Endothelial cell of umbilical vein (primary cell): ENCODE results near the gene SIX1. TPM values are rescaled to one million over a fixed set of nuclear protein-coding genes. Genes with fewer than 3 reads are reported as not detected.

ENCODE experiments used
- BruUV-seq: library from RNA; stranded (reverse); fragments of 400-500 nt; replicated peaks from 2 replicates; lab custom pipeline; 2021; lab: Mats Ljungman, UMichigan
- CTCF ChIA-PET: fragments of 300-600, 350-600 bp; sonication (Branson Sonifier 250); formaldehyde crosslinking; loops from one replicate; lab custom pipeline; 2021; ENCODE audit warnings: antibody characterized with exemption, inconsistent platforms; lab: Charles Lee
- POLR2A ChIA-PET: fragments of 300-600, 350-600 bp; sonication (Branson Sonifier 250); formaldehyde crosslinking; loops from one replicate; lab custom pipeline; 2021; ENCODE audit warnings: antibody characterized with exemption, inconsistent platforms; lab: Charles Lee
- DNase-seq: peaks from one replicate; pipeline ENCODE4 v3.0.0-alpha.2; 2011; ENCODE audit warnings: low read depth, low spot score
- FAIRE-seq: peaks from 2 replicates; lab custom pipeline; 2011; peaks lifted over from hg19 to GRCh38; lab: Jason Lieb, UNC
- H2AFZ ChIP-seq: 2 replicates; pipeline ENCODE4 v1.6.0; 2012; ENCODE audit warnings: low read depth, low read length, control low read depth, inconsistent platforms
- H3K27ac ChIP-seq: 2 replicates; pipeline ENCODE4 v1.5.1; 2011; ENCODE audit warnings: low read depth, mild to moderate bottlenecking, control low read depth, low read length, moderate library complexity; ENCODE audit not compliant: insufficient read depth
- H3K27me3 ChIP-seq, 2 experiments: 2 replicates each; pipeline versions ENCODE4 v1.6.0 to v1.6.1; 2011; ENCODE audit warnings: low read length in 2 of 2, mixed read lengths in 1 of 2; ENCODE audit not compliant: control insufficient read depth in 2 of 2, insufficient read depth in 2 of 2
- H3K36me3 ChIP-seq, 2 experiments: 2 replicates in 1 of 2; 3 replicates in 1 of 2; pipeline ENCODE4 v1.5.1; 2011; ENCODE audit warnings: low read length in 2 of 2, mild to moderate bottlenecking in 1 of 2, moderate library complexity in 1 of 2; ENCODE audit not compliant: control insufficient read depth in 2 of 2, insufficient read depth in 2 of 2; ENCODE audit errors: extremely low read depth in 1 of 2
- H3K4me1 ChIP-seq: 3 replicates; pipeline ENCODE4 v1.5.1; 2011; ENCODE audit warnings: mild to moderate bottlenecking, low read length; ENCODE audit not compliant: control insufficient read depth, insufficient read depth; ENCODE audit errors: extremely low read depth
- H3K4me2 ChIP-seq: 2 replicates; pipeline ENCODE4 v1.6.1; 2011; ENCODE audit warnings: low read length, control low read depth, mixed read lengths; ENCODE audit not compliant: insufficient read depth
- H3K4me3 ChIP-seq, 3 experiments: fragments of 200-600 bp in 1 of 3; sonication (generic), shearing (Covaris generic) in 1 of 3; replicated peaks in 1 of 3; 2 replicates each; pipeline ENCODE4 v1.5.1; 2011 to 2016; ENCODE audit warnings: control low read depth in 3 of 3, low read length in 3 of 3, mild to moderate bottlenecking in 2 of 3, inconsistent platforms in 1 of 3, low read depth in 1 of 3, moderate library complexity in 1 of 3; ENCODE audit not compliant: insufficient read depth in 1 of 3
- H3K79me2 ChIP-seq: 2 replicates; pipeline ENCODE4 v1.6.0; 2012; ENCODE audit warnings: low read length, inconsistent platforms; ENCODE audit not compliant: control insufficient read depth, insufficient read depth
- H3K9ac ChIP-seq: replicated peaks from 2 replicates; pipeline ENCODE3; 2011; ENCODE audit warnings: low read length, control low read depth; ENCODE audit not compliant: insufficient read depth; ENCODE audit errors: extremely low read depth
- H3K9me1 ChIP-seq: replicated peaks from 3 replicates; pipeline ENCODE4 v1.6.0; 2011; ENCODE audit warnings: mild to moderate bottlenecking, low read length; ENCODE audit not compliant: control insufficient read depth, insufficient read depth; ENCODE audit errors: extremely low read depth
- H3K9me3 ChIP-seq: replicated peaks from 2 replicates; pipeline ENCODE4 v1.5.1; 2012; ENCODE audit warnings: low read length, inconsistent platforms; ENCODE audit not compliant: control insufficient read depth, insufficient read depth
- H4K20me1 ChIP-seq: replicated peaks from 2 replicates; pipeline ENCODE3; 2011; ENCODE audit warnings: mild to moderate bottlenecking, low read length; ENCODE audit not compliant: control insufficient read depth, insufficient read depth; ENCODE audit errors: extremely low read depth
- CTCF ChIP-seq, 2 donors: IDR thresholded peaks; 1 replicate in 1 of 2; 2 replicates in 1 of 2; pipeline ENCODE4 v1.5.1; 2011; ENCODE audit warnings: low read length in 2 of 2, mild to moderate bottlenecking in 2 of 2, moderate library complexity in 2 of 2, control low read depth in 1 of 2, inconsistent platforms in 1 of 2, low read depth in 1 of 2; ENCODE audit not compliant: insufficient read depth in 1 of 2; ENCODE audit errors: extremely low read depth in 1 of 2
- EZH2 ChIP-seq: IDR thresholded peaks from 2 replicates; pipeline ENCODE4 v1.6.1; 2012; ENCODE audit warnings: borderline replicate concordance, low read depth, mild to moderate bottlenecking, moderate library complexity, low read length, inconsistent platforms; ENCODE audit not compliant: severe bottlenecking
- FOS ChIP-seq: IDR thresholded peaks from 2 replicates; pipeline ENCODE4 v1.6.1; 2011; ENCODE audit warnings: mild to moderate bottlenecking, low read length, moderate library complexity, borderline replicate concordance; ENCODE audit not compliant: insufficient read depth
- GATA2 ChIP-seq: IDR thresholded peaks from 2 replicates; pipeline ENCODE4 v1.7.0; 2011; ENCODE audit warnings: low read depth, mild to moderate bottlenecking, moderate library complexity, mixed read lengths, low read length; ENCODE audit not compliant: insufficient read length, insufficient read depth
- JUN ChIP-seq: IDR thresholded peaks from 2 replicates; pipeline ENCODE4 v1.6.1; 2011; ENCODE audit warnings: borderline replicate concordance, low read depth; ENCODE audit not compliant: insufficient read length, insufficient read depth
- MYC ChIP-seq: IDR thresholded peaks from one replicate; pipeline ENCODE4 v1.6.1; 2011; ENCODE audit warnings: mild to moderate bottlenecking, low read depth, low read length
- POLR2A ChIP-seq: IDR thresholded peaks from 2 replicates; pipeline ENCODE4 v1.6.1; 2012; ENCODE audit warnings: low read depth, mild to moderate bottlenecking, control low read depth, low read length
- POLR2AphosphoS5 ChIP-seq: IDR thresholded peaks from 2 replicates; pipeline ENCODE4 v1.6.1; 2012; ENCODE audit warnings: low read depth, mild to moderate bottlenecking, control low read depth, low read length, moderate library complexity; ENCODE audit not compliant: insufficient read depth
- dilution Hi-C: fragments of 300-500 bp; cut with MboI; formaldehyde crosslinking; loops from one replicate; pipeline ENCODE4 v1.15.0; 2019; ENCODE audit warnings: low sequenced_read_pairs; ENCODE audit not compliant: extremely low pct_ligation_motif_present
- intact Hi-C: fragments of 100-400 bp; cut with micrococcal nuclease; formaldehyde crosslinking; loops from one replicate; pipeline ENCODE4 v1.10.0; 2022
- polyA plus RNA-seq, 4 experiments: library from polyadenylated mRNA; depleted of rRNA in 3 of 4; stranded (reverse) in 3 of 4; unstranded in 1 of 4; fragments of >200 nt; gene quantifications; 2 replicates each; pipeline versions ENCODE4 v1.2.1 to v1.2.3, GENCODE V29; 2011 to 2012; ENCODE audit warnings: missing spikeins in 1 of 4
- total RNA-seq: library from RNA; stranded (reverse); gene quantifications from 2 replicates; pipeline ENCODE4 v1.2.3, GENCODE V29; 2021
- TF ChIP-seq, protein P1 (sequence below): IDR thresholded peaks from 2 replicates; pipeline ENCODE4 v1.6.1; 2011; ENCODE audit not compliant: insufficient read depth, insufficient read length

SIX1 gene
- total and polyA plus RNA-seq, 2 donors (not counting 3 experiments of a cell fraction or from before 2014, with no cell fraction given): 0.40 to 0.55 TPM

DNA sequence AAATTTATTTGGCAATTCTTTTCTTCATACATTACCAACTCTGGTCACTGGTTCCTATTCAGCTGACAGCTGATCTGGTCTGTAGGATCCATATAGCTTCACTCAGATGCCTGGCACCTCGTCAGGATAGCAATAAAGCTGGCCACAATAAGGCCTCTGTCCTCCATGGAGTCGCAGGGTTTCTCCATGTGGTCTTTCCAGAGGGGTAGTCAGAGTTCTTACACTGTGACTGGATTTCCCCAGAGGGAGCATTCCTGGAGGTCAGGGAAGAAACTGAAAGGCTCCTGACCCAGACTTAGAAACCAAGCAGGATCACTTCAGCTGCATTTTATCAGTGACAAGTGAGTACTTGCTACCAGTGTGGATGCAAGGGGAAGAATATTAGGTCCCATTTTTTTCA, 34.9 kb upstream of the SIX1 start:
- H3K27me3 ChIP-seq: peaks cover 0 to 5% of the 10 kb centered on the region in 2 experiments
- no peak overlapping the region for H3K4me2 ChIP-seq
- FAIRE-seq (no peak), DNase-seq (no peak)
- no peak overlapping the region for H3K9ac ChIP-seq
- BruUV-seq: no TSS peak
- no peak overlapping the region for H3K4me3 ChIP-seq
- POLR2A ChIA-PET: no interaction called here
- no peaks in the 10 kb centered on the region for H4K20me1 ChIP-seq
- no peaks in the 10 kb centered on the region for H3K4me1 ChIP-seq
- dilution Hi-C loops (no loop called here), intact Hi-C loops (no loop called here)
- no peaks in the 10 kb centered on the region for H3K79me2 ChIP-seq
- CTCF ChIA-PET: no interaction called here
- no peak overlapping the region for H3K27ac ChIP-seq
- H3K9me3 ChIP-seq: no peaks in the 10 kb centered on the region
- H3K9me1 ChIP-seq: no peaks in the 10 kb centered on the region
- H2AFZ ChIP-seq: no peak overlapping the region
- H3K36me3 ChIP-seq: no peaks in the 10 kb centered on the region
- TF ChIP-seq GATA2: no peak
- TF ChIP-seq CTCF (IDR thresholded peaks at IDR 0.05; ENCODE audit: extremely low read depth in 1 of 2, insufficient read depth in 1 of 2, low read depth in 1 of 2, low read length in 2 of 2): no peak

DNA sequence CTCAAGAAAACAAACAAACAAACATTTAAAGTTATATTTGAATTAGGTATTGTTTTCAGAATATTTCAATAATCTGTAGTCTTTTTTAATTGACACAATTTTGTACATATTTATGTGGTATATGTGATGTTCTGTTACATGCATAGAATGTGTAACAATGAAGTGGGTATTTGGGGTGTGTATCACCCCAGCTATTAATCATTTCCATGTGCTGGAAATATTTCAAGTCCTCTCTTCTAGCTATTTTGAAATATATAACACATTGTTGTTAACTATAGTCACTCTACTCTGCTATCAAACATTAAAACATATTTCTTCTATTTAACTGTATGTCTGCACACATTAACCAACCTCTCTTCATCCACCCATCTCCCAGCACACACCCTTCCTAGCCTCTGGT, 32.0 kb upstream of the SIX1 start:
- Histone ChIP-seq H3K9ac (no peak overlapping the region), H3K9me3 (no peaks in the 10 kb centered on the region), H3K4me3 (no peak overlapping the region), H3K4me2 (no peak overlapping the region), H3K36me3 (no peaks in the 10 kb centered on the region), H3K4me1 (no peaks in the 10 kb centered on the region), H3K79me2 (no peaks in the 10 kb centered on the region), H2AFZ (no peak overlapping the region), H4K20me1 (no peaks in the 10 kb centered on the region), H3K9me1 (no peaks in the 10 kb centered on the region), H3K27me3 (peaks cover 0 to 5% of the 10 kb centered on the region in 2 experiments), H3K27ac (no peak overlapping the region)
- FAIRE-seq (no peak), DNase-seq (no peak)
- ChIA-PET CTCF (interaction anchor here (1.2 to 1.9 kb wide), 3 partner anchors 9 to 345 kb away, joined by 4 to 5 read pairs (median 4); no protein-coding TSS in a partner anchor), POLR2A (no interaction called here)
- TF ChIP-seq GATA2: no peak
- no peak for TF ChIP-seq POLR2A
- no peak for TF ChIP-seq FOS
- no peak for TF ChIP-seq CTCF (IDR thresholded peaks at IDR 0.05; ENCODE audit: extremely low read depth in 1 of 2, insufficient read depth in 1 of 2, low read depth in 1 of 2, low read length in 2 of 2)
- TF ChIP-seq, protein P1, sequence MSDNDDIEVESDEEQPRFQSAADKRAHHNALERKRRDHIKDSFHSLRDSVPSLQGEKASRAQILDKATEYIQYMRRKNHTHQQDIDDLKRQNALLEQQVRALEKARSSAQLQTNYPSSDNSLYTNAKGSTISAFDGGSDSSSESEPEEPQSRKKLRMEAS: no peak
- TF ChIP-seq JUN: no peak
- TF ChIP-seq EZH2: no peak
- TF ChIP-seq POLR2AphosphoS5: no peak
- no peak for TF ChIP-seq MYC
- intact Hi-C loops: no loop called here
- dilution Hi-C loops: no loop called here
- BruUV-seq: no TSS peak
